Measurements from ENCODE around the gene PID1.

Gene PID1

DNA sequence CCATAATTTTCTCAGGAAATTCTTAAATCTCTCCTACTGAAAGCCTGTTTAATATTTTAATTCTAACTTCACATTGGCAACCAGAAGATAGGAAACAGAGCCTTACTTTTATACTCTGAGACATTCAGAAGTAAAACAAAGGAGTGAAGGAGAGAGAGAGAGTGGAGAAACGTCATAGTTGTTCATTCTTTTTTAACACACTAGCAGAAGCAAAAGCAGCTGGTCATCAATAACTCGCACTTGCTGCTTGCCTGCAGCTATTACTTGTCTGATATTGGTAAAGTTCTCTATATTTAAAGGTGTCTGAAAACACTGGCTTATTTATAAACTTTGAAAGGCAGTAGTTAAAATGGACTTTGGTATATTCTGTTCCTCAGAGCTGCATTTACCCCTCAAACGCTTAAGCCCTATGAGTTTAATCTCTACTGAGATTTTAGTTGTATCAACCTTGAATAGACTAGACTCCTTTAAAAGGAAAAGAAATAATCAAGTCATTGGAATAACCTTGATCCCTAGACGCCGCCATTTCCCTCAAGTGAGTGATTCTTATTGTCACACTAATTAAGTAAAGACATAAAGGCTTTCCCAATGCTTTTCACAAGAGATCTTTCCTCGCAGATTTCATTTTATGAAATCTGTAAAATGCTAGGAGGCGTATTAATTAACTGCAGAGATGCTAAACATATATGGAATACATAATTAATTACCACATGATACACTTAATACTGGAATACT lies 182.0 kb downstream of the PID1 start:
- no peak overlapping the region for H2AK5ac ChIP-seq (ENCODE audit: low read length)
- no peak overlapping the region for H3K9ac ChIP-seq (ENCODE audit: low read length)
- DNase-seq = no peak
- no peaks in the 10 kb centered on the region for H3K79me1 ChIP-seq (ENCODE audit: low read length)
- H3K27me3 ChIP-seq (ENCODE audit: insufficient read depth, low read length, poor library complexity) = no peaks in the 10 kb centered on the region
- H3K56ac ChIP-seq (ENCODE audit: low read length) = no peak overlapping the region
- no peak overlapping the region for H2BK120ac ChIP-seq (ENCODE audit: low read depth, low read length)
- no peaks in the 10 kb centered on the region for H3K4me1 ChIP-seq (ENCODE audit: control insufficient read depth, low read depth, low read length)
- no peak overlapping the region for H4K5ac ChIP-seq (ENCODE audit: low read length)
- no peak overlapping the region for H2BK15ac ChIP-seq (replicated peaks; ENCODE audit: low read depth)
- no peak overlapping the region for H3K27ac ChIP-seq (ENCODE audit: low read depth, low read length)
- H3K4ac ChIP-seq (ENCODE audit: low read depth, low read length) = no peak overlapping the region
- H3K36me3 ChIP-seq (ENCODE audit: control insufficient read depth, insufficient read depth, low read length) = no peaks in the 10 kb centered on the region
- H3K4me2 ChIP-seq (ENCODE audit: low read length) = no peak overlapping the region
- H3K18ac ChIP-seq (ENCODE audit: low read length) = no peak overlapping the region
- no peak overlapping the region for H3K23ac ChIP-seq (ENCODE audit: low read length)
- no peak overlapping the region for H3K4me3 ChIP-seq (ENCODE audit: low read length)
- no peak overlapping the region for H2BK5ac ChIP-seq (ENCODE audit: low read length)
- H3K79me2 ChIP-seq (ENCODE audit: control insufficient read depth, insufficient read depth, low read length) = no peaks in the 10 kb centered on the region
- H4K8ac ChIP-seq (ENCODE audit: low read depth, low read length) = no peak overlapping the region
- no CpG with 5 or more reads among the region's 7 CpGs for WGBS (ENCODE audit: extremely low coverage, insufficient coverage, low lambda C conversion rate)

DNA sequence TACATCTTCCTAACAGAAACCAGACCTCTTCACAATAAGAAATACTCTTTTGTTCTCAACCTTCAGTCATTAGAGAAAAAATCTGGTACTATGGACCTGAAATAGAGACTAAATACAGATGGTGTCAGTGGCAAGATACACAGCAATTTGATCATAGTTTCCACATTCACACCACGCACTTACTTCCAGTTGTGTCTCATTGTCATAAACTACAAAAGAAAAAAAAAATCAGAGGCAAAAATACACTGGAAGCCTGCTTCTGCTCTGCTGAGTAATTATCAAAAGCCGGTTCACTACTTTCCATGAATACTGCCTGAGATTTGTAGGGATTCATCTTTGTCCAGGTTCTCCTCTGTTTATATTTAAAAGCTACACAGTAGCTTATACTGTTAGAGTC lies 182.6 kb downstream of the PID1 start:
- Histone ChIP-seq H3K36me3 (ENCODE audit: control insufficient read depth, insufficient read depth, low read length) (no peaks in the 10 kb centered on the region), H2AK5ac (ENCODE audit: low read length) (no peak overlapping the region), H3K27ac (ENCODE audit: low read depth, low read length) (no peak overlapping the region), H3K9ac (ENCODE audit: low read length) (no peak overlapping the region), H3K4me1 (ENCODE audit: control insufficient read depth, low read depth, low read length) (no peaks in the 10 kb centered on the region), H3K4ac (ENCODE audit: low read depth, low read length) (no peak overlapping the region), H2BK120ac (ENCODE audit: low read depth, low read length) (no peak overlapping the region), H3K79me1 (ENCODE audit: low read length) (no peaks in the 10 kb centered on the region), H3K79me2 (ENCODE audit: control insufficient read depth, insufficient read depth, low read length) (no peaks in the 10 kb centered on the region), H2BK5ac (ENCODE audit: low read length) (no peak overlapping the region), H2BK15ac (replicated peaks; ENCODE audit: low read depth) (no peak overlapping the region), H4K5ac (ENCODE audit: low read length) (no peak overlapping the region), H3K18ac (ENCODE audit: low read length) (no peak overlapping the region), H3K4me2 (ENCODE audit: low read length) (no peak overlapping the region), H3K27me3 (ENCODE audit: insufficient read depth, low read length, poor library complexity) (no peaks in the 10 kb centered on the region), H3K23ac (ENCODE audit: low read length) (no peak overlapping the region), H4K8ac (ENCODE audit: low read depth, low read length) (no peak overlapping the region), H3K4me3 (ENCODE audit: low read length) (no peak overlapping the region), H3K56ac (ENCODE audit: low read length) (no peak overlapping the region)
- DNase-seq = no peak
- WGBS (ENCODE audit: extremely low coverage, insufficient coverage, low lambda C conversion rate) = no CpG with 5 or more reads among the region's 2 CpGs

DNA sequence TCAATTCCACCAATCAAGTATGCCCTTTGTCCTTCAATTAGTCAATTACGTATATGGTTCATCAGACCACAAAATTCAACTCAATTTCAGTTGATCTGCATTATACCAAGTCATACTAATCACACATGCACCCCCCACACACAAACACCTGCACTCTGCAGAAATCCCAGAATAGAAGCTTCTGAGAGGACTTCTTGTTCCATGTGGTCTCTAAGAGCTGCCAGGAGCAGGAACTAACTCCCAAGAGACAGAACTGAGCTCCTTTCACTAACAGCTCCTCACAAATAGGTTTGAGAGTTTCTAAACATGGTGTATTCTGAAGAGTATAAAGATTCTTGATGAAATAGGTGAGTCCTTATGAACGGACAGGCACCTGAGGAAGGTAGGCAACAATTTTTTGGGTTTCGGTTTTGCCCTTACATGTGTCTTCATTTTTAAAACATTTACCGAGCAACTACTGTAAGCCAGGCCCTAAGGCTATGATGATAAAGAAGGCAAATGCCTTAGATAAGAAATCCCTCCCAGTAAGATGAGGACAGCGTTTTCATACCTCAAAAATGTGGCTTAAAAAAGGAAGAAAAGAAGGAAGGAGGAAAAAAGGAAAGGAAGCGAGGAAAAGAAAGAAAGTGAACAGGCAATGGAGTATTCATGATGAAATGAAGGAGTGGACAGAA lies 183.1 kb downstream of the PID1 start:
- no peaks in the 10 kb centered on the region for H3K4me1 ChIP-seq (ENCODE audit: control insufficient read depth, low read depth, low read length)
- no peak overlapping the region for H3K27ac ChIP-seq (ENCODE audit: low read depth, low read length)
- H3K23ac ChIP-seq (ENCODE audit: low read length) = no peak overlapping the region
- peak; percentile 36 for DNase-seq
- no peak overlapping the region for H2BK5ac ChIP-seq (ENCODE audit: low read length)
- H3K4ac ChIP-seq (ENCODE audit: low read depth, low read length) = no peak overlapping the region
- no peak overlapping the region for H3K4me2 ChIP-seq (ENCODE audit: low read length)
- H3K79me1 ChIP-seq (ENCODE audit: low read length) = no peaks in the 10 kb centered on the region
- H3K56ac ChIP-seq (ENCODE audit: low read length) = no peak overlapping the region
- no peaks in the 10 kb centered on the region for H3K79me2 ChIP-seq (ENCODE audit: control insufficient read depth, insufficient read depth, low read length)
- no peak overlapping the region for H2BK15ac ChIP-seq (replicated peaks; ENCODE audit: low read depth)
- no peaks in the 10 kb centered on the region for H3K36me3 ChIP-seq (ENCODE audit: control insufficient read depth, insufficient read depth, low read length)
- no peak overlapping the region for H3K9ac ChIP-seq (ENCODE audit: low read length)
- H2BK120ac ChIP-seq (ENCODE audit: low read depth, low read length) = no peak overlapping the region
- no peak overlapping the region for H4K8ac ChIP-seq (ENCODE audit: low read depth, low read length)
- H2AK5ac ChIP-seq (ENCODE audit: low read length) = no peak overlapping the region
- no peaks in the 10 kb centered on the region for H3K27me3 ChIP-seq (ENCODE audit: insufficient read depth, low read length, poor library complexity)
- no CpG with 5 or more reads among the region's 6 CpGs for WGBS (ENCODE audit: extremely low coverage, insufficient coverage, low lambda C conversion rate)
- H3K4me3 ChIP-seq (ENCODE audit: low read length) = no peak overlapping the region
- no peak overlapping the region for H3K18ac ChIP-seq (ENCODE audit: low read length)
- H4K5ac ChIP-seq (ENCODE audit: low read length) = no peak overlapping the region

DNA sequence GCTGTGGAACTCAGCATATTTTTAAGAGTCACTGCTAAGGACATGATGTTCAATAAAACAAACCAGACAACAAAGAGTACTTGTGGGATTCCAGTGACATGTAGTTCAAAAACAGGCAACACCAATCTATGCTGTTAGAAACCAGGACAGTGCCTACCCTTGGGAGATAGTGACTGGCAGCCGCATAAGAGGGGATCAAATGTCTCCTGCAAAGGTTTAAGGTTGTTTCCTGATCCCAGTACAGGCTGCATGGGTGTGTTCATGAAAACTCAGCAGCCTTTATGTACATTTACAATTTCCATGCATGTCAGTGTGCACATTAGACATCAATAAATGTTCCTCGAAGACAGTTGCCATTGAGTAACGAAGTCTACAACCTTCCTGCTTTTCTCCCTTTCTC lies 183.8 kb downstream of the PID1 start:
- no peak overlapping the region for H3K18ac ChIP-seq (ENCODE audit: low read length)
- WGBS (ENCODE audit: extremely low coverage, insufficient coverage, low lambda C conversion rate) = no CpG with 5 or more reads among the region's 3 CpGs

DNA sequence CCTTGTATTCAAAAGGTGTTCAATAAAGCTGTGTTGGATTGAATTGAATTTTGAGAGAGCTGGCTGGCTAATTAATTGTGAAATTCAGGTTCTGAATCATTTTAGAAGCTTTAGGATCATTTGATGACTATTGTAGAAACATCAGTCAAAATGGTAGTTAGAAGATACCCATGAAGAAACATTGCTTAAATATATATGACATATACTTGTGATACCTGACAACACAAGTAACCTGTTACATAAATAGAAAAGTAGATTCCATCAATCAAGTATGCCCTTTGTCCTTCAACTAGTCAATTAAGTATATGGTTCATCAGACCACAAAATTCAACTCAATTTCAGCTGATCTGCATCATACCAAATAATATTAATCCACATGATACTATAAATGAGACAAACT lies 185.6 kb downstream of the PID1 start:
- no peaks in the 10 kb centered on the region for H3K79me1 ChIP-seq (ENCODE audit: low read length)
- H3K4me2 ChIP-seq (ENCODE audit: low read length) = no peak overlapping the region
- H4K8ac ChIP-seq (ENCODE audit: low read depth, low read length) = no peak overlapping the region
- H3K4me3 ChIP-seq (ENCODE audit: low read length) = no peak overlapping the region
- H3K27me3 ChIP-seq (ENCODE audit: insufficient read depth, low read length, poor library complexity) = no peaks in the 10 kb centered on the region
- H3K18ac ChIP-seq (ENCODE audit: low read length) = no peak overlapping the region
- no peak overlapping the region for H3K27ac ChIP-seq (ENCODE audit: low read depth, low read length)
- H3K36me3 ChIP-seq (ENCODE audit: control insufficient read depth, insufficient read depth, low read length) = no peaks in the 10 kb centered on the region
- no peak overlapping the region for H4K5ac ChIP-seq (ENCODE audit: low read length)
- no peak overlapping the region for H3K4ac ChIP-seq (ENCODE audit: low read depth, low read length)
- no peak overlapping the region for H3K56ac ChIP-seq (ENCODE audit: low read length)
- H3K9ac ChIP-seq (ENCODE audit: low read length) = no peak overlapping the region
- H2BK5ac ChIP-seq (ENCODE audit: low read length) = no peak overlapping the region
- no peaks in the 10 kb centered on the region for H3K79me2 ChIP-seq (ENCODE audit: control insufficient read depth, insufficient read depth, low read length)
- no peak overlapping the region for H2BK120ac ChIP-seq (ENCODE audit: low read depth, low read length)
- H2AK5ac ChIP-seq (ENCODE audit: low read length) = no peak overlapping the region
- H3K4me1 ChIP-seq (ENCODE audit: control insufficient read depth, low read depth, low read length) = no peaks in the 10 kb centered on the region
- H2BK15ac ChIP-seq (replicated peaks; ENCODE audit: low read depth) = no peak overlapping the region
- no peak overlapping the region for H3K23ac ChIP-seq (ENCODE audit: low read length)
- DNase-seq = no peak

More for the DNA sequence above, 183.8 kb downstream of the PID1 start:
- no peak overlapping the region for H3K9ac ChIP-seq (ENCODE audit: low read length)
- H2AK5ac ChIP-seq (ENCODE audit: low read length) = no peak overlapping the region
- H3K23ac ChIP-seq (ENCODE audit: low read length) = no peak overlapping the region
- H3K4me2 ChIP-seq (ENCODE audit: low read length) = no peak overlapping the region
- H3K79me2 ChIP-seq (ENCODE audit: control insufficient read depth, insufficient read depth, low read length) = no peaks in the 10 kb centered on the region
- no peak overlapping the region for H2BK5ac ChIP-seq (ENCODE audit: low read length)
- no peaks in the 10 kb centered on the region for H3K4me1 ChIP-seq (ENCODE audit: control insufficient read depth, low read depth, low read length)
- H3K79me1 ChIP-seq (ENCODE audit: low read length) = no peaks in the 10 kb centered on the region
- H2BK15ac ChIP-seq (replicated peaks; ENCODE audit: low read depth) = no peak overlapping the region
- no peak overlapping the region for H3K56ac ChIP-seq (ENCODE audit: low read length)
- H4K5ac ChIP-seq (ENCODE audit: low read length) = no peak overlapping the region
- H3K4me3 ChIP-seq (ENCODE audit: low read length) = no peak overlapping the region
- no peaks in the 10 kb centered on the region for H3K36me3 ChIP-seq (ENCODE audit: control insufficient read depth, insufficient read depth, low read length)
- no peak for DNase-seq
- H3K4ac ChIP-seq (ENCODE audit: low read depth, low read length) = no peak overlapping the region
- no peaks in the 10 kb centered on the region for H3K27me3 ChIP-seq (ENCODE audit: insufficient read depth, low read length, poor library complexity)
- H3K27ac ChIP-seq (ENCODE audit: low read depth, low read length) = no peak overlapping the region
- H2BK120ac ChIP-seq (ENCODE audit: low read depth, low read length) = no peak overlapping the region
- no peak overlapping the region for H4K8ac ChIP-seq (ENCODE audit: low read depth, low read length)

DNA sequence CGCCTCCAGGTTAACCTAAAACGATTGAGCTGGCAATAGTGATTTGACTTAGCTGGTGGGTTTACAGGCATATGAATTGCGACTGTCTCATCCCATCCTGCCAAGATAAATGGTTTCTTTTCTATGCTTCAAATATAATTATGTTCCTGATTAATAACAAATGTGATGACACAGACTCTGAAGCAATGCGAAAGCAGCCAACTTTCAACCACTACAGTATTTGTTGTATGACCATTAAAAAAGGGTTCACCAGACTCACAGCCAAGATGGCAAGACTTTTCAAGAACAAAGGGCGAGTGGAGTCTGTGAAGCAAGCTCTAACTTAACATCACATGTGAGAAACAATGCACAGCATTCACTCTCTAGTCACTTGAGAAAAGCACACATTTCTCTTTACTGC lies 186.6 kb downstream of the PID1 start:
- no peak for DNase-seq
- no peak overlapping the region for H4K5ac ChIP-seq (ENCODE audit: low read length)
- H4K8ac ChIP-seq (ENCODE audit: low read depth, low read length) = no peak overlapping the region
- no peaks in the 10 kb centered on the region for H3K79me1 ChIP-seq (ENCODE audit: low read length)
- no peak overlapping the region for H3K9ac ChIP-seq (ENCODE audit: low read length)
- H3K27me3 ChIP-seq (ENCODE audit: insufficient read depth, low read length, poor library complexity) = no peaks in the 10 kb centered on the region
- H3K18ac ChIP-seq (ENCODE audit: low read length) = no peak overlapping the region
- WGBS (ENCODE audit: extremely low coverage, insufficient coverage, low lambda C conversion rate) = no CpG with 5 or more reads among the region's 5 CpGs
- H2BK120ac ChIP-seq (ENCODE audit: low read depth, low read length) = no peak overlapping the region
- no peak overlapping the region for H3K4me3 ChIP-seq (ENCODE audit: low read length)
- H3K4me1 ChIP-seq (ENCODE audit: control insufficient read depth, low read depth, low read length) = no peaks in the 10 kb centered on the region
- no peak overlapping the region for H3K27ac ChIP-seq (ENCODE audit: low read depth, low read length)
- no peak overlapping the region for H2BK5ac ChIP-seq (ENCODE audit: low read length)
- no peak overlapping the region for H3K56ac ChIP-seq (ENCODE audit: low read length)
- H3K4me2 ChIP-seq (ENCODE audit: low read length) = no peak overlapping the region
- H3K4ac ChIP-seq (ENCODE audit: low read depth, low read length) = no peak overlapping the region
- H2BK15ac ChIP-seq (replicated peaks; ENCODE audit: low read depth) = no peak overlapping the region
- H3K23ac ChIP-seq (ENCODE audit: low read length) = no peak overlapping the region
- no peaks in the 10 kb centered on the region for H3K36me3 ChIP-seq (ENCODE audit: control insufficient read depth, insufficient read depth, low read length)
- no peaks in the 10 kb centered on the region for H3K79me2 ChIP-seq (ENCODE audit: control insufficient read depth, insufficient read depth, low read length)
- H2AK5ac ChIP-seq (ENCODE audit: low read length) = no peak overlapping the region
